DOHH2 (cell line): ENCODE data around the gene WNT2.
"Not testable (repeated sequence)": the region's sequence is repeated elsewhere in the genome, so short reads cannot be mapped to it uniquely, and the experiment has no call there.

Experiments
- H3F3A ChIP-seq: fragments of 200-600 bp; sonication (generic), shearing (Covaris generic); 2 replicates; pipeline ENCODE4 v1.6.0; 2016; ENCODE audit warnings: antibody characterized with exemption, mild to moderate bottlenecking; ENCODE audit not compliant: control insufficient read depth, insufficient read depth
- H3K27ac ChIP-seq: fragments of 200-600 bp; sonication (generic); 2 replicates; pipeline ENCODE4 v1.5.1; 2014; ENCODE audit warnings: low read depth, mild to moderate bottlenecking, low read length, moderate library complexity
- H3K27me3 ChIP-seq: fragments of 200-600 bp; sonication (generic); 2 replicates; pipeline ENCODE4 v1.6.1; 2014; ENCODE audit warnings: mild to moderate bottlenecking, low read length, mixed read lengths; ENCODE audit not compliant: control insufficient read depth
- H3K36me3 ChIP-seq: fragments of 200-600 bp; sonication (generic); 2 replicates; pipeline ENCODE4 v1.6.1; 2014; ENCODE audit warnings: mild to moderate bottlenecking, low read length, moderate library complexity, mixed read lengths; ENCODE audit not compliant: control insufficient read depth
- H3K4me1 ChIP-seq: fragments of 200-600 bp; sonication (generic); 2 replicates; pipeline ENCODE4 v1.6.1; 2014; ENCODE audit warnings: mild to moderate bottlenecking, low read length, mixed read lengths; ENCODE audit not compliant: control insufficient read depth
- H3K4me2 ChIP-seq: fragments of 200-600 bp; sonication (generic); 2 replicates; pipeline ENCODE4 v1.6.0; 2014; ENCODE audit warnings: mild to moderate bottlenecking, low read length, moderate library complexity
- H3K4me3 ChIP-seq: fragments of 200-600 bp; sonication (generic); 2 replicates; pipeline ENCODE4 v1.5.1; 2014; ENCODE audit warnings: mild to moderate bottlenecking, low read length, mixed read lengths
- H3K79me2 ChIP-seq: fragments of 200-600 bp; sonication (generic); 2 replicates; pipeline ENCODE4 v1.6.1; 2014; ENCODE audit warnings: mild to moderate bottlenecking, low read length, mixed read lengths; ENCODE audit not compliant: control insufficient read depth
- H3K9me2 ChIP-seq: fragments of 200-600 bp; sonication (generic); replicated peaks from 2 replicates; pipeline ENCODE4 v1.6.1; 2014; ENCODE audit warnings: mild to moderate bottlenecking, low read length, mixed read lengths; ENCODE audit not compliant: control insufficient read depth
- H3K9me3 ChIP-seq: fragments of 200-600 bp; sonication (generic); 2 replicates; pipeline ENCODE4 v1.6.1; 2014; ENCODE audit warnings: antibody characterized with exemption, low read length, mixed read lengths; ENCODE audit not compliant: control insufficient read depth, insufficient read depth
- H4K20me1 ChIP-seq: fragments of 200-600 bp; sonication (generic); 2 replicates; pipeline ENCODE4 v1.6.0; 2014; ENCODE audit warnings: low read depth, mild to moderate bottlenecking, antibody characterized with exemption, low read length, moderate library complexity; ENCODE audit not compliant: control insufficient read depth, insufficient read depth
- CTCF ChIP-seq: fragments of 200-600 bp; sonication (generic); IDR thresholded peaks from one replicate; pipeline ENCODE4 v1.5.1; 2014; ENCODE audit warnings: antibody characterized with exemption, mild to moderate bottlenecking, low read depth, low read length; ENCODE audit not compliant: poor library complexity, severe bottlenecking
- EZH2phosphoT487 ChIP-seq: fragments of 200-600 bp; sonication (generic); IDR thresholded peaks from 2 replicates; pipeline ENCODE4 v1.6.1; 2017; ENCODE audit warnings: borderline replicate concordance, mild to moderate bottlenecking, antibody characterized with exemption, low read length, moderate library complexity, mixed read lengths

Gene WNT2

GRCh38 chr7:117308891-117309290 lies 14.0 kb downstream of the WNT2 start:
- no peaks in the 10 kb centered on the region for H3K36me3 ChIP-seq
- no peak overlapping the region for H3K4me2 ChIP-seq
- H3K4me1 ChIP-seq, result no peaks in the 10 kb centered on the region
- H3K27me3 ChIP-seq, result 0 out of 2 replicates have a peak, but pooled peaks cover 2% of the 10 kb centered on the region
- no peak overlapping the region for H3K4me3 ChIP-seq
- H3K27ac ChIP-seq, result no peak overlapping the region
- H3K79me2 ChIP-seq, result no peaks in the 10 kb centered on the region
- no peaks in the 10 kb centered on the region for H3K9me3 ChIP-seq
- no peaks in the 10 kb centered on the region for H3K9me2 ChIP-seq
- H4K20me1 ChIP-seq, result no peaks in the 10 kb centered on the region
- TF ChIP-seq EZH2phosphoT487 (no peak), CTCF (no peak)
- no peaks in the 10 kb centered on the region for H3F3A ChIP-seq

- Histone ChIP-seq H3K79me2 (no peaks in the 10 kb centered on the region), H3K9me3 (no peaks in the 10 kb centered on the region), H3K27me3 (no peaks in the 10 kb centered on the region), H3F3A (no peaks in the 10 kb centered on the region), H3K4me1 (no peaks in the 10 kb centered on the region), H4K20me1 (no peaks in the 10 kb centered on the region), H3K4me2 (no peak overlapping the region), H3K27ac (no peak overlapping the region), H3K9me2 (no peaks in the 10 kb centered on the region), H3K4me3 (no peak overlapping the region), H3K36me3 (no peaks in the 10 kb centered on the region)
- TF ChIP-seq EZH2phosphoT487 (no peak), CTCF (no peak)
Observed at GRCh38 chr7:117302396-117302795, 20.5 kb downstream of the WNT2 start.

GRCh38 chr7:117300506-117300905 lies 22.4 kb downstream of the WNT2 start:
- H3K4me3 ChIP-seq, H3K4me2 ChIP-seq, H4K20me1 ChIP-seq, H3K27ac ChIP-seq, H3K27me3 ChIP-seq, H3K36me3 ChIP-seq, H3K4me1 ChIP-seq, H3K9me3 ChIP-seq, H3K9me2 ChIP-seq, H3K79me2 ChIP-seq, H3F3A ChIP-seq: not testable (repeated sequence)

- Histone ChIP-seq H3K27ac (no peak overlapping the region), H4K20me1 (no peaks in the 10 kb centered on the region), H3K4me3 (no peak overlapping the region), H3F3A (no peaks in the 10 kb centered on the region), H3K79me2 (no peaks in the 10 kb centered on the region), H3K36me3 (no peaks in the 10 kb centered on the region), H3K27me3 (no peaks in the 10 kb centered on the region), H3K4me1 (no peaks in the 10 kb centered on the region), H3K9me3 (no peaks in the 10 kb centered on the region), H3K4me2 (no peak overlapping the region), H3K9me2 (no peaks in the 10 kb centered on the region)
- TF ChIP-seq CTCF (no peak), EZH2phosphoT487 (no peak)
Observed at GRCh38 chr7:117297606-117298005, 25.3 kb downstream of the WNT2 start.
